Suprapubic skin (tissue), 4 donors: ENCODE data around the gene PC.

Experiments used
- CTCF ChIP-seq, 2 donors: fragments of 200-600 bp in 1 of 2; fragments of 450-650 bp in 1 of 2; sonication (generic) in 1 of 2; IDR thresholded peaks; one replicate each; pipeline ENCODE4 v1.5.1; 2016 to 2019; ENCODE audit warnings: antibody characterized with exemption in 2 of 2, mild to moderate bottlenecking in 1 of 2, moderate library complexity in 1 of 2
- EP300 ChIP-seq: sonication (generic); formaldehyde crosslinking; IDR thresholded peaks from one replicate; pipeline ENCODE4 v1.6.1; 2017; ENCODE audit warnings: antibody characterized with exemption
- POLR2A ChIP-seq, 2 donors: fragments of 450-650 bp; IDR thresholded peaks; one replicate each; pipeline ENCODE4 v1.6.1; 2017; ENCODE audit warnings: antibody characterized with exemption in 2 of 2, mild to moderate bottlenecking in 2 of 2, moderate library complexity in 2 of 2
- POLR2AphosphoS5 ChIP-seq, 3 donors: sonication (generic); formaldehyde crosslinking; IDR thresholded peaks; one replicate each; pipeline ENCODE4 v1.6.1; 2017; ENCODE audit warnings: antibody characterized with exemption in 3 of 3

- TF ChIP-seq POLR2A (IDR thresholded peaks at IDR 0.05) (no peak), CTCF (IDR thresholded peaks at IDR 0.05) (no peak), EP300 (no peak), POLR2AphosphoS5 (IDR thresholded peaks at IDR 0.05) (no peak)
Measured at GRCh38 chr11:66910016-66910415, 48.2 kb downstream of the PC start.
